ENCODE data around the gene AQP2.
A peak's percentile ranks its signal among the peaks of the same experiment; 100 is the strongest.

Gene AQP2

GRCh38 chr12:49942512-49942893 lies 8.0 kb upstream of the AQP2 start:
- no peak for DNase-seq

- no peak for DNase-seq
Observed at GRCh38 chr12:49942921-49943624, 7.5 kb upstream of the AQP2 start.

GRCh38 chr12:49943625-49943960 lies 6.9 kb upstream of the AQP2 start:
- DNase-seq, result no peak

- no peak for DNase-seq
Observed at GRCh38 chr12:49944046-49944445, 6.5 kb upstream of the AQP2 start.

GRCh38 chr12:49944718-49945117 lies 5.8 kb upstream of the AQP2 start:
- DNase-seq, result no peak

GRCh38 chr12:49945394-49946080 lies 5.0 kb upstream of the AQP2 start:
- peak; percentile 78 for DNase-seq

- DNase-seq, result no peak
Observed at GRCh38 chr12:49946086-49946485, 4.5 kb upstream of the AQP2 start.

GRCh38 chr12:49946497-49946896 lies 4.0 kb upstream of the AQP2 start:
- DNase-seq, result no peak

GRCh38 chr12:49947593-49948226 lies 2.8 kb upstream of the AQP2 start:
- DNase-seq, result no peak

GRCh38 chr12:49948866-49949845 lies 1.4 kb upstream of the AQP2 start:
- DNase-seq, result no peak

GRCh38 chr12:49949866-49950265 lies 671 bp upstream of the AQP2 start:
- DNase-seq, result no peak

GRCh38 chr12:49951411-49952240 lies 1.1 kb downstream of the AQP2 start:
- no peak for DNase-seq

GRCh38 chr12:49952391-49953055 lies 2.0 kb downstream of the AQP2 start:
- DNase-seq, result no peak

GRCh38 chr12:49953151-49953550 lies 2.6 kb downstream of the AQP2 start:
- no peak for DNase-seq

- DNase-seq, result no peak
Observed at GRCh38 chr12:49953961-49954846, 3.7 kb downstream of the AQP2 start.

GRCh38 chr12:49954863-49955830 lies 4.6 kb downstream of the AQP2 start:
- DNase-seq, result no peak

GRCh38 chr12:49955899-49956662 lies 5.5 kb downstream of the AQP2 start:
- no peak for DNase-seq
